HUES64 (cell line): Measurements from ENCODE around the gene TBC1D22A.
"Not testable (repeated sequence)": the region's sequence is repeated elsewhere in the genome, so short reads cannot be mapped to it uniquely, and the experiment has no call there.

Experiments
- H3K27ac ChIP-seq: 2 replicates; pipeline ENCODE4 v1.7.0; 2013; ENCODE audit warnings: low read depth, low read length, inconsistent platforms
- H3K27me3 ChIP-seq: 2 replicates; pipeline ENCODE4 v1.6.1; 2013; ENCODE audit warnings: mild to moderate bottlenecking, low read length; ENCODE audit not compliant: insufficient read depth
- H3K36me3 ChIP-seq: 2 replicates; pipeline ENCODE4 v1.6.1; 2013; ENCODE audit warnings: mild to moderate bottlenecking, low read length; ENCODE audit not compliant: insufficient read depth
- H3K4me1 ChIP-seq: 2 replicates; pipeline ENCODE4 v1.6.1; 2013; ENCODE audit warnings: mild to moderate bottlenecking, low read length, moderate library complexity; ENCODE audit not compliant: insufficient read depth
- H3K4me3 ChIP-seq: 2 replicates; pipeline ENCODE4 v1.5.1; 2013; ENCODE audit warnings: mild to moderate bottlenecking, low read length, moderate library complexity
- H3K9ac ChIP-seq: 2 replicates; pipeline ENCODE4 v1.6.1; 2013; ENCODE audit warnings: mild to moderate bottlenecking, low read depth, low read length
- H3K9me3 ChIP-seq: 2 replicates; pipeline ENCODE4 v1.6.1; 2013; ENCODE audit warnings: low read depth, low read length; ENCODE audit not compliant: insufficient read depth
- WGBS: fragments of 150-250, 120-280 bp; methylation state at CpG from one replicate; pipeline ENCODE4 v1.1.7; 2013; ENCODE audit warnings: missing lambda C conversion rate; 5-methylcytosine and 5-hydroxymethylcytosine counted together

Gene TBC1D22A

DNA sequence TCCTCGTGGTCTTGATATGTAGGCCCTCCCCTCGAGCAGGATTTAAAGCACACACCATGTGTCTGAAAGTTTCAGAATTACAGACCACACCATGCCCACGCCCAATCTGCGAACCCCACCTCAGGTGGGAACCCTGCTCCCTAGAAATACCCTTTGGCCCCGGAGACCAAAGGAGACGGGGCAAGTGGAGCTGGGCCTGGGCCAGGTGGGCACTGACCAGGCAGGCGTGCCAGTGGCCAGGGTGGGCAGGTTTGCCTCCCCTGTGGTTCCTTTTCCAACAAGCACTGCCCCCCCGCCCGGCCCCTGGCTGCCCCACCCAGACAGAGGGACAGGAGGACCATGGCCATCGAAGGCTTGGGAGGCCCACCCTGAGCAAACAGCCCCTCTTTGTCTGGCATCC is 400.4 kb downstream of the TBC1D22A start:
- Histone ChIP-seq H3K9me3 (peaks cover 9% of the 10 kb centered on the region), H3K36me3 (peaks cover 5% of the 10 kb centered on the region), H3K4me1 (no peaks in the 10 kb centered on the region), H3K9ac (no peak overlapping the region), H3K27ac (no peak overlapping the region), H3K4me3 (no peak overlapping the region), H3K27me3 (no peaks in the 10 kb centered on the region)
- 97% methylated on average over 10 of the region's 10 CpGs for WGBS

DNA sequence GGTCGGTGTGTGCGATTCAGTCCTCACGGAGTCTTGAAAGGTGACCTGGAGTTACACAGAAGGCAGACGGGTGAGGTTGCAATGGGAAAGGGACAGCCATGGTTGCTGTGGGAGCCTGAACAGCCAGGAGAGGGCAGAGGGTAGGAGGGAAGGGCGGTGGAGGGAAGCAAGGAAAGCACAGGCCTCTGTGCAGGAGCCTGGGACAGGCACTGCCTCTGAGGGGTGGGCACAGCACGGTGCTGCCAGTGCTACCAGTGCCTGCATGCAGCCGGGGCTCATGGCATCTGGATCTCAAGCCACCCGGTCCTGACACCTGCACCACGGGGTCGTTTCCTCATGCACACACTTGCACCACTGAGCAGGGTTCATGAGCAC is 401.0 kb downstream of the TBC1D22A start:
- Histone ChIP-seq H3K27me3 (no peaks in the 10 kb centered on the region), H3K9ac (no peak overlapping the region), H3K36me3 (peaks cover 5% of the 10 kb centered on the region), H3K4me3 (no peak overlapping the region), H3K9me3 (peaks cover 10% of the 10 kb centered on the region), H3K27ac (no peak overlapping the region), H3K4me1 (no peaks in the 10 kb centered on the region)
- WGBS: 94% methylated on average over 10 of the region's 10 CpGs

DNA sequence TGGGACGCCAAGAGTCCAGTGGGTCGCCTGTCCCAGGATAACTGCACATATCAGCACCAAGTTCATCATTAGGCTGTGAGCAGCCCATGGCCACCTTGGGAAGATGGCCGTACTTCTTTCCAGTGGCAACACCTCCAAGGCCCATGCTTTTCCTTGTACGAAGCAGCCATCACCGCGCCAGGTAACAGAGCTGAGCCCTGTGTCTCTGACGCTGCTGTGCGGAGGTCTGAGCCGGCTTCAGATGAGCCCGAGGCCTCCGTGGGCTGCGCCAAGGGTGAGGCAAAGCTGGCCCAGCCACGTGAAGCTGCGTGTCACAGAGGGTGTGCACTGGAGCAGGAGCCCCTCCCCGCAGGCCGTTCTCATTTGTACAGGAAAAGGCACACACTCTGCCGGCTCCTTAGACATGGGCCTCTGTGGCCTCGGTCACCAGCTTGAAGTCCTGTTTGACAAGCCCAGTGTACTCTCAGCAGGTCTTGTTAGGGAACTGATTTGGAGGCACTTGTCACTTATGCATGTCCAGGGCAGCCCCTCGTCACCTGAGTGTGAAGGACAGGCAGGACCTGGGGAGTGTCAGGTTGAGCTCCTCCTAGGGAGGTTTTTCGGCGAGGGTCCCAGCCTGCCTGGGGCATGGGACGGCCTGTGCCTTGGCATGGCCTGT is 401.5 kb downstream of the TBC1D22A start:
- Histone ChIP-seq H3K4me1 (no peaks in the 10 kb centered on the region), H3K9me3 (peaks cover 10% of the 10 kb centered on the region), H3K9ac (no peak overlapping the region), H3K27me3 (no peaks in the 10 kb centered on the region), H3K27ac (no peak overlapping the region), H3K4me3 (no peak overlapping the region), H3K36me3 (peaks cover 5% of the 10 kb centered on the region)
- WGBS: 93% methylated on average over 22 of the region's 22 CpGs

DNA sequence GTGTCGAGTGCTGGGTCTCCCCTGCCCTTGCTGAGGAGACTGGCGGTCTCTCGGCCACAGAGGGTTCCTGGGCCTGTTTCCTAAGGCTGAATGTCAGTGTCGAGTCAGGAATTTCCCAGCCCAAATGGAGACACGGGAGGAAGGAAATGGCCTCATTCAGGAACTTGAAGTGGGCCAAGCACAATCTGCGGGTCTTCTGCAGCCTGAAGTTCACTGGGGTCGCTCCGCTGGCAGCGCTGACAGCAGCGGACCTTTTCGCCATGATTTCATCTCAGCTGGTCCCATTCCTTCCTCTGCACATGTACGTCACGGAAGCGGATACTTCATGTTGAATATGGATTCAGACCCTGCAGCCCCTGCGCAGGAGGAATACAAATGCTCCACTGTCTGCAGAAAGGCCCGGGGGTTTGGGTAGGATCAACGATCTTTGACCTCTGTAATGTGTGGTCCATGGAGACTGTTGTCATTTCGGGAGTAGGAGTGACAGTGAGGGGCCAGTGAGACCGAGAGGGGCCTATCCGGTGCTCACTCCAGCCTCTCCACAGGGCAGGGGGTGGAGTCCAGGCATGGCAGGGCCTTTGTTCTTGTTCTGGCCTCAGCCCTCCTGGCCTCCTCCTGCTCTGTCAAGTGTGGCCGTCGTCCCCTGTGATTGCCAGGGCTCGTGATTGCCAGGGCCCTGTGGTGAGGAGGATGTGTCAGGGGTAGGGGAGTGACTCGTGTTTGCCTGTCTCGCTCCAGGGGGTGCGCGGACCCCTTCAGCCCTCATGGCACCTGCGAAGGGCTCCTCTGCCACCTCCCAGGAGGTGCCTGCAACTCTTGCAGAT is 402.3 kb downstream of the TBC1D22A start:
- Histone ChIP-seq H3K9me3 (peaks cover 10% of the 10 kb centered on the region), H3K27me3 (no peaks in the 10 kb centered on the region), H3K4me1 (no peaks in the 10 kb centered on the region), H3K27ac (no peak overlapping the region), H3K9ac (no peak overlapping the region), H3K4me3 (no peak overlapping the region), H3K36me3 (peaks cover 5% of the 10 kb centered on the region)
- WGBS: 90% methylated on average over 28 of the region's 28 CpGs

DNA sequence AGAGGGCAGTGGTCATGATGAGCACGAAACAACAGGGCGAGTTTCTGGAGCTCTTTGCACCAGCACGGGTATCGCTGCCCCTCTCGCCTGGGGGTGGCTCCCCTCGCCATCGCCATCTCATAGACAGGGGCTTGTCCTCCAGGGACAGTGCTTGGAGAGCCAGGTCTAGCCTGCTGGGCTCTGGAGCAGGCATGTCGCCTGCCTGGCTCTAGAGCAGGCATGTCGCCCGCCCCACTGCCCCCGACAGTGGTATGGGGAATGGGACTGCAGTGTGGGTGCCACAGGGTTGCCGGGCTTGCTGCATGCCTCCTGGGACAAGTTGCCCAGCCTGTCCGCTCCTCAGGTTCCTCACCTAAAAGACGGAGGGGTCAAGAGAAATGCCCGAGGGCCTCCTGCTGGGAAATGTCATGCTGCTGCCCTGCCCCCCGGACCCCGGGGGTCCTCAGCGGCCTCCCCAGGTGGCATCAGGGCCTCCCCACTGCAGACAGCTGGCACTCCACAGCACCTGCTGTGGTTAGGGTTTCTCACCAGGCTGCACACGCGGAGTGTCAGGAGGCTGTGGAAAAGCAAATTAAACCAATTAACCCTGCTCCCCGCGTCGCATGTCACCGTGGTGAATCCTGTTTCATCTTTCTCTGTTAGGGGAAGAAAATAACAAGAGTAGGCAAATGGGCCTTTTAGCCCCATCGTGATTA is 403.0 kb downstream of the TBC1D22A start:
- no peaks in the 10 kb centered on the region for H3K27me3 ChIP-seq
- no peak overlapping the region for H3K9ac ChIP-seq
- no peak overlapping the region for H3K27ac ChIP-seq
- H3K36me3 ChIP-seq: peaks cover 5% of the 10 kb centered on the region
- H3K9me3 ChIP-seq: peaks cover 10% of the 10 kb centered on the region
- 95% methylated on average over 25 of the region's 25 CpGs for WGBS
- no peak overlapping the region for H3K4me3 ChIP-seq
- H3K4me1 ChIP-seq: no peaks in the 10 kb centered on the region

DNA sequence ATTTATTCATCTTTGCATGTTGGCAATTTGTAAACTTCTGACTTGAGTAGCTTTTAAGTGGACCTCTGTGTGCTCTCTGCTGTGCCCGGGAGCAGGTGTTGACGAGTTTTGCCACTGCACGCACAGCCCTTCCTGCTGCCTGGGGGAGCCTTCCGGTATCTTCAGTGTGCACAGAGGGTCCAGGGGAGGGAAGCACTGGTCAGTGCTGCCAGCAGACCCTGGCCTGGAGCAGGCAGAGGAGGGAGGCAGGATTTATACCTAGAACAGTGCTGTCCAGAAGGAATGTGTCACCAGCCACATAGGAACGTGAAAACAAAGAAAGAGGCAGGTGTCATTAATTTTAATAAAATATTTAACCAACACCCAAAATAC is 403.6 kb downstream of the TBC1D22A start:
- Histone ChIP-seq H3K9ac (no peak overlapping the region), H3K27ac (no peak overlapping the region)
- 98% methylated on average over 4 of the region's 5 CpGs for WGBS

DNA sequence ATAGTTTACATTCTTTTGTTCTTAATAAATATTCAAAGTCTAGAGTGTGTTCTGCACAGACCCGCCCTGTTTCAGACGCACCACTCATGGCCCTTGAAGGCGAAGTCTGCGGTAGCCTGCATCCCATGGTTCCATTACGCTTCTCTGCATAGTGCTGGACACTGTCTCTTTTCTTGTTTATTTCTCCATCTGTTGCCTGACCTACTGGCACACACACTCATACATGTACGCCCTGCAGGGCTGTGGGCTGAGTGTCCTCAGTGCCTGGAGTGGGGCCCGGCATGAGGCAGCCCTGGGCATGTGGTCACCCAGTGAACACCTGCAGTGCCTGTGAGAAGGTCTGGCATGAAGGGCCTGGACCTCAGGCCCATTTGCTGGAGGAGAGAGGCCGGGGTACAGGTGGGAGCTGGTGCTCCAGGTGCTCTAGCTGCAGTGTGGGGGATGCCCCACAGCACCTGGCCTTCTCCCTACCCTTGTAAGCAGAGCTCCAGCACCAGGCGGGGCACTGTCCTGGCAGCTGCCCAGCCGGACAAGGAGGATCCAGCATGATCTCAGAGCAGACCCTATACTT is 404.1 kb downstream of the TBC1D22A start:
- H3K9ac ChIP-seq: no peak overlapping the region
- H3K4me1 ChIP-seq: no peaks in the 10 kb centered on the region
- H3K27ac ChIP-seq: no peak overlapping the region
- no peak overlapping the region for H3K4me3 ChIP-seq
- peaks cover 10% of the 10 kb centered on the region for H3K9me3 ChIP-seq
- WGBS: 96% methylated on average over 10 of the region's 10 CpGs
- no peaks in the 10 kb centered on the region for H3K27me3 ChIP-seq
- H3K36me3 ChIP-seq: peaks cover 5% of the 10 kb centered on the region

More for the DNA sequence above, 403.6 kb downstream of the TBC1D22A start:
- Histone ChIP-seq H3K4me1 (no peaks in the 10 kb centered on the region), H3K27me3 (no peaks in the 10 kb centered on the region), H3K36me3 (peaks cover 5% of the 10 kb centered on the region), H3K4me3 (no peak overlapping the region), H3K9me3 (peaks cover 10% of the 10 kb centered on the region)

DNA sequence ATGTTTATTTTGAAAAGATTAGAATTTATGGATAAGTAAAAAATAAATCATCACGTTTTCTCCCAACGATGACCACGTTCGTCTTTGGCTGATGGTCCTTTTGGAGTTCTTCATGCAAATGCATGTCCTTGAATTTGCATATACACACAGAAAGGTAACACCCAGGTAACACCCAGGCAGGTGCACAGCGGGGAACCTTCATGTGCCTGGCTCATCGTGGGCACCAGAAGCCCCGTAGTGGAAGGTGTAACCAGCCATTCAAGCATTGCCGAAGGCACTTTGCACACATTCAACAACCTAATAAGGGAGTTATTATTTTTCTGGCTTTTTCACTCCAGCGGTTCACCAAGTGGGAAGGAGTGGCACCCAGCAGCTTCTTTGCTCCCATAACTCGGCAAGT is 404.6 kb downstream of the TBC1D22A start:
- Histone ChIP-seq H3K36me3 (peaks cover 5% of the 10 kb centered on the region), H3K4me3 (no peak overlapping the region), H3K9me3 (peaks cover 10% of the 10 kb centered on the region), H3K27me3 (no peaks in the 10 kb centered on the region), H3K4me1 (no peaks in the 10 kb centered on the region), H3K27ac (no peak overlapping the region), H3K9ac (no peak overlapping the region)
- 96% methylated on average over 9 of the region's 10 CpGs for WGBS

DNA sequence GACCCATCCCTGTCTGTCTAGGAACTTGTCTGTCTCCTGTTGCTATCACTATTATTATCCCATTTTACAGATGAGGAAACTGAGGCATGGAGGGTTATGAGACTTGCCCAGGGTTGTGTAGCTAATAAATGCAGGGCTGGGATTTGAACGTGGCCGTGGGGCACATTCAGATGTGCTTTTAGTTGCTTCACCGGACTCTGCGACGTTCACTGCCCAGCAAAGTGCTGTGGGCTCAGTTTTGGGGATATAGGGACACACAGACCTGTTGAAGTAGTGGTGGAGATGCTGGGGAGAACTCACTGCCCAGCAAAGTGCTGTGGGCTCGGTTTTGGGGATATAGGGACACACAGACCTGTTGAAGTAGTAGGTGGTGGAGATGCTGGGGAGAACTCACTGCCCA is 405.5 kb downstream of the TBC1D22A start:
- 95% methylated on average over 6 of the region's 6 CpGs for WGBS
- not testable (repeated sequence) for H3K27me3 ChIP-seq, H3K4me1 ChIP-seq, H3K9ac ChIP-seq, H3K36me3 ChIP-seq, H3K27ac ChIP-seq, H3K9me3 ChIP-seq, H3K4me3 ChIP-seq

DNA sequence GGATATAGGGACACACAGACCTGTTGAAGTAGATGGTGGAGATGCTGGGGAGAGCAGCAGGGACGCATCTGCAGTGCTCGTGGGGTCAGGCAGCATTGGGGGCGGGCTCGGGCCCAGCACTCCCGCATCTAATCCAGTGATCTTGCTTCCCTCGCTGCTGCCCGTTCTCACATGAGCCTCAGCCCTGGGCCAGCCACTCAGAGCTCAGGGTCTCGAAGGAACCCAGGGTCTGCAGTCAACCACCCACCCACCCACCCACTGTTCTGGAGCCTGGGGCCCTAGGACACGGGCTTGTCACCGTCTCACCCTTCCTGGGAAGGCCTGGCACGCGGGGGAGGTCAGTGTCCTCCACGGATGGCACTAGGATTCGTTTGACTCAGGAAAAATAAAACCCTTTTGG is 406.0 kb downstream of the TBC1D22A start:
- Histone ChIP-seq H3K36me3 (peaks cover 5% of the 10 kb centered on the region), H3K27me3 (no peaks in the 10 kb centered on the region), H3K4me1 (no peaks in the 10 kb centered on the region), H3K4me3 (no peak overlapping the region), H3K27ac (no peak overlapping the region), H3K9me3 (peaks cover 10% of the 10 kb centered on the region), H3K9ac (no peak overlapping the region)
- 95% methylated on average over 14 of the region's 14 CpGs for WGBS
